BJ (cell line): ENCODE results near the gene HIVEP2. TPM values are rescaled to one million over a fixed set of nuclear protein-coding genes. Genes with fewer than 3 reads are reported as not detected.

Experiments used
- CTCF ChIA-PET: fragments of 350-600 bp; formaldehyde crosslinking; extraction: SDS; loops from one replicate; lab custom pipeline; 2021; ENCODE audit warnings: antibody characterized with exemption, inconsistent platforms; lab: Yijun Ruan, JAX
- POLR2A ChIA-PET: fragments of 300-600 bp; sonication (Branson Sonifier 250); formaldehyde crosslinking; extraction: SDS; loops from one replicate; lab custom pipeline; 2021; ENCODE audit warnings: antibody characterized with exemption; lab: Charles Lee
- DNase-seq: peaks from one replicate; pipeline ENCODE4 v3.0.0-alpha.2; 2011; ENCODE audit warnings: low read depth
- H3K27me3 ChIP-seq: 2 replicates; pipeline ENCODE4 v1.6.0; 2011; ENCODE audit warnings: low read length; ENCODE audit not compliant: control insufficient read depth, insufficient read depth
- H3K36me3 ChIP-seq: 2 replicates; pipeline ENCODE4 v1.5.1; 2011; ENCODE audit warnings: low read length; ENCODE audit not compliant: control insufficient read depth, insufficient read depth
- H3K4me3 ChIP-seq: 2 replicates; pipeline ENCODE4 v1.5.1; 2011; ENCODE audit warnings: low read depth, mild to moderate bottlenecking, control low read depth, low read length
- polyA plus RNA-seq: library from polyadenylated mRNA; depleted of rRNA; stranded (reverse); fragments of >200 nt; gene quantifications from 2 replicates; pipeline ENCODE4 v1.2.3, GENCODE V29; 2011
- TF ChIP-seq, protein P1 (sequence below): IDR thresholded peaks from 2 replicates; pipeline ENCODE4 v1.5.1; 2011; ENCODE audit warnings: low read depth, mild to moderate bottlenecking, control low read depth, inconsistent platforms, low read length, moderate library complexity; ENCODE audit not compliant: insufficient read depth

The HIVEP2 gene
- polyA plus RNA-seq, 1 experiment: 3.7 TPM

DNA sequence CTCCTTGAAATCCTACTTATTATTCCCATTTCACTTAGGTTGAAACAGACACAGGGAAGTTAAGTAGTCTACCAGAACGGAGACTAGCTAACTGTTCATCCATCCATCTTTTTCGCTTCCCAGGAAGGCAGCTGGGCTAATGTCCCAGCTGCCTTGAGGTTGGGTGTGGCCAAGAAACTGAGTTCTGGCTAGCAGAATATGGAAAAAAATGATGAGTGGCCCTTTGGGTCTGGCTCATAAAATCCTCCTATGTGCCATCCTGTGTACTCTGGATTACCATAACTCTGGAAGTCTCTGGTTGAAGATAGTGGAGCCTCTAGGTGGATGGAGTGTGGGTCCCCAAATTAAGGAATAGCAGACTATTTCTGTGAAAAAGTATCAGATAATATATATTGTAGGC, 206.2 kb downstream of the HIVEP2 start:
- ChIA-PET POLR2A (no interaction called here), CTCF (no interaction called here)
- TF ChIP-seq, protein P1, sequence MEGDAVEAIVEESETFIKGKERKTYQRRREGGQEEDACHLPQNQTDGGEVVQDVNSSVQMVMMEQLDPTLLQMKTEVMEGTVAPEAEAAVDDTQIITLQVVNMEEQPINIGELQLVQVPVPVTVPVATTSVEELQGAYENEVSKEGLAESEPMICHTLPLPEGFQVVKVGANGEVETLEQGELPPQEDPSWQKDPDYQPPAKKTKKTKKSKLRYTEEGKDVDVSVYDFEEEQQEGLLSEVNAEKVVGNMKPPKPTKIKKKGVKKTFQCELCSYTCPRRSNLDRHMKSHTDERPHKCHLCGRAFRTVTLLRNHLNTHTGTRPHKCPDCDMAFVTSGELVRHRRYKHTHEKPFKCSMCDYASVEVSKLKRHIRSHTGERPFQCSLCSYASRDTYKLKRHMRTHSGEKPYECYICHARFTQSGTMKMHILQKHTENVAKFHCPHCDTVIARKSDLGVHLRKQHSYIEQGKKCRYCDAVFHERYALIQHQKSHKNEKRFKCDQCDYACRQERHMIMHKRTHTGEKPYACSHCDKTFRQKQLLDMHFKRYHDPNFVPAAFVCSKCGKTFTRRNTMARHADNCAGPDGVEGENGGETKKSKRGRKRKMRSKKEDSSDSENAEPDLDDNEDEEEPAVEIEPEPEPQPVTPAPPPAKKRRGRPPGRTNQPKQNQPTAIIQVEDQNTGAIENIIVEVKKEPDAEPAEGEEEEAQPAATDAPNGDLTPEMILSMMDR: no peak
- DNase-seq: no peak
- no peak overlapping the region for H3K4me3 ChIP-seq
- no peaks in the 10 kb centered on the region for H3K27me3 ChIP-seq
- H3K36me3 ChIP-seq: no peaks in the 10 kb centered on the region

DNA sequence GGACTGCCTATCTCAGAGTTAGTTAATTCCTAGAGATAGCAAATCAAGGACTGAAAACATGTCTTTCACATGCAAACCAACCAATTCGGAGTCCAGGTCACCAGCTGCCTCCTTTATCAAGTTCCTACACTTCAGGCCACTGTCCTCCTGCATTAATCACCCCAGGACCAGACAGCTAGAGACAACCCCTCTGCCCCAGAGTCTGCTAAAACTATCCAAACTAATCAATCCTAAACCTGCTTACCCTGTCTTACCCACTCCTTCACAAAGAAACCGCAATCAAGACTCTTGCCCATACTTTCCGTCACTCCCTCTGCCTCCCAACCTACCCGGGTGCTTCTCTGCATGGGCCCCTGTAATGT, 207.0 kb downstream of the HIVEP2 start:
- Histone ChIP-seq H3K36me3 (no peaks in the 10 kb centered on the region), H3K4me3 (no peak overlapping the region), H3K27me3 (no peaks in the 10 kb centered on the region)
- TF ChIP-seq, protein P1: no peak
- CTCF ChIA-PET: interaction anchor here (1.0 to 1.5 kb wide), 5 partner anchors 11 to 288 kb away, joined by 3 to 7 read pairs (median 3); no protein-coding TSS in a partner anchor
- POLR2A ChIA-PET: no interaction called here
- DNase-seq: no peak

DNA sequence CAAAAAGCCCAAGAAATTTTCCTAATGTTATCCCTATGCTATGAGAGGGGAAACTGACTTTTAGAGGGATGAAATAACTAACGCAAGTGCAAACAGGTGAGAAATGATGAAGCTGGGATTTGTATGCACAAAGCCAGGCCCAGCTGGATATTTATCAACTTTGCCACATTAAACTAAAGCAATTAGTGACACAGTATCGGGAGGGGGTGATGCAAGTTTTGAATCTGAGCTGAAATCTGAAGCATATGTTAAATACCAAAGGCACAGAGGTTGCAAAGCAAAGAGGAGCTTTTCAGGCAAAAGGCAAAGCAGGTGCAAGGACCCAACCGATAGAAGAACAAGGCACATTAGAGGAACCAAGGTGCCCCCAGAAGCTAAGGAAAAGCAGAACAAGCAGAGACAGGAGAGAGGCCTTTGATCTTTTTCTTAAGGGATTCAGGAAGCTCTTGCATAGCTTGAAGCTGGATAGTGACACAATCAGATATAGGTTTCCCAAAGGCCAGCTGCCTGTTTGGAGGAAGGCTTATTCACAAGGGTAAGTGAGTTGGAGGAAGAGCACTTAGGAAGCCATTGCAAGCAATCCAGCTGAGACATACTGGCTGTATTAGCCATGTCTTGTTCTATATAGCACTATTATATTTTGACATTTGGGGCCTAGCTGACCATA, 207.5 kb downstream of the HIVEP2 start:
- no peak for DNase-seq
- TF ChIP-seq, protein P1: no peak
- Histone ChIP-seq H3K4me3 (no peak overlapping the region), H3K27me3 (no peaks in the 10 kb centered on the region), H3K36me3 (no peaks in the 10 kb centered on the region)
- CTCF ChIA-PET: interaction anchor here (1.0 to 1.5 kb wide), 5 partner anchors 11 to 289 kb away, joined by 3 to 7 read pairs (median 3); no protein-coding TSS in a partner anchor
- POLR2A ChIA-PET: no interaction called here

DNA sequence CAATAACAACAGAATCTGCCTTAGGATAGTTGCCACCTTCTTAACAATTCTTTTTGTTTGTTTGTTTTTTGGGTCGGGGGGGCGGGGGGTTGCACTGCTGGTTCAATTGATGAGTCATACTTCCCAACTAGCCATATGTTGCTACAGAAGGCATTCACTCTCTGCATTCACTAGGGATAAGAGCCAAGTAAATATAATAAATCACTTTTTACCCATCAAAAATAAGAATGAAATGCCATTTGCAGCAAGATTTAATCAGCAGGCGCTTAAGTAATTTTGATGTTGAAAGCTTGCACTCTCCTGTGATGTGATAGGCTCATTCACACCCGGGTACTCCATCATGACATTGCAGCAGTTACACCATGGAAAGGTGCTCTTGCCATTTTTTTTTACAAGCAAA, 209.8 kb downstream of the HIVEP2 start:
- CTCF ChIA-PET: no interaction called here
- Histone ChIP-seq H3K27me3 (no peaks in the 10 kb centered on the region), H3K4me3 (no peak overlapping the region), H3K36me3 (no peaks in the 10 kb centered on the region)
- no peak for DNase-seq
- POLR2A ChIA-PET: no interaction called here
- TF ChIP-seq, protein P1: no peak

DNA sequence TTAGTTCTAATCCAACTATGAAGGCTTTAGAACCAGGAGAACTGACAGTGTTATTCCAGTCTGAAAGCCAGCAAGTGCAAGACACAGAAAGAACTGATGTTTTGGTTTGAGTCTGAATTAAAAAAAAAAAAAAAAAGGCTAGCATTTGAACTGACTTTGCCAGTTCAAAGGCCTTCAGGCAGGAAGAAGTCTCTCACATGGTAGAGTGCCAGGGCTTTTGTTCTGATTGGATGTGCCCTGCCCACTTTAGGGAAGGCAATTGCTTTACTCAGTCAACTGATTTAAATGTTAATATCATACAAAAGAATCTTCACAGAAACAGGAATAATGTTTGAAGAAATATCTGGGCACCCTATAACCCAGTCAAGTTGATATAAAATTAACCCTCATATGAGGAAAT, 212.2 kb downstream of the HIVEP2 start:
- TF ChIP-seq, protein P1: no peak
- H3K27me3 ChIP-seq: no peaks in the 10 kb centered on the region
- H3K36me3 ChIP-seq: no peaks in the 10 kb centered on the region
- POLR2A ChIA-PET: no interaction called here
- no peak for DNase-seq
- CTCF ChIA-PET: interaction anchor here (1.3 kb wide), 1 partner anchor 14 kb away, joined by 3 read pairs; no protein-coding TSS in a partner anchor
- no peak overlapping the region for H3K4me3 ChIP-seq
